ENCODE data around the gene IGFBP6. TPM values are rescaled to one million over a fixed set of nuclear protein-coding genes. Genes with fewer than 3 reads are reported as not detected.

IGFBP6 gene, protein sequence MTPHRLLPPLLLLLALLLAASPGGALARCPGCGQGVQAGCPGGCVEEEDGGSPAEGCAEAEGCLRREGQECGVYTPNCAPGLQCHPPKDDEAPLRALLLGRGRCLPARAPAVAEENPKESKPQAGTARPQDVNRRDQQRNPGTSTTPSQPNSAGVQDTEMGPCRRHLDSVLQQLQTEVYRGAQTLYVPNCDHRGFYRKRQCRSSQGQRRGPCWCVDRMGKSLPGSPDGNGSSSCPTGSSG
- total RNA-seq (2022; extraction: Qiagen RNA extraction; ENCODE audit: low read depth) = 148 to 244 TPM (median 232 TPM) in 5 replicates

DNA sequence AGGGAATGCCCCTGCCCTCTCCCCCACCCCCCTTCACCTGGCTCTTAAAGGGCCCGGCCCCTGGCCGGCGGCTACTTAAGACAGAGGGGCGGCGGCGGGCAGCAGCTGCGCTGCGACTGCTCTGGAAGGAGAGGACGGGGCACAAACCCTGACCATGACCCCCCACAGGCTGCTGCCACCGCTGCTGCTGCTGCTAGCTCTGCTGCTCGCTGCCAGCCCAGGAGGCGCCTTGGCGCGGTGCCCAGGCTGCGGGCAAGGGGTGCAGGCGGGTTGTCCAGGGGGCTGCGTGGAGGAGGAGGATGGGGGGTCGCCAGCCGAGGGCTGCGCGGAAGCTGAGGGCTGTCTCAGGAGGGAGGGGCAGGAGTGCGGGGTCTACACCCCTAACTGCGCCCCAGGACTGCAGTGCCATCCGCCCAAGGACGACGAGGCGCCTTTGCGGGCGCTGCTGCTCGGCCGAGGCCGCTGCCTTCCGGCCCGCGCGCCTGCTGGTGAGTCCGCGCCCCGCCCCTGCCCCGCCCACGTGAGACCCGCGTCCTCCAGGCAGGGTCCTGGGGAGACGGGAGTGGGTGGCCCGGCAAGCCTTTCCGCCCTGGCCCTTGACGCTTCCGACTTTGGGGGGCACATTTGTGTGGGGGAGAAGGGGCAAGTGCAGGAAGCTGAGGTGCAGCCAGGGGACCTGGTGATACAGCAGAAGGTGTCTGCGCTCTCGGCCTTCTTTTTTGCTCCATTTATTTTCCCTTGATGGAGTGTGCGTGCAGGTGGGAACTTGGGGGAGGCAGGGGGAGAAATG is at the start of gene IGFBP6:
Gene IGFBP6, plus strand, starts transcription at position 104 of the 790 bp plus-strand sequence. Its CDS starts 51 bp downstream, at position 155.

DNA sequence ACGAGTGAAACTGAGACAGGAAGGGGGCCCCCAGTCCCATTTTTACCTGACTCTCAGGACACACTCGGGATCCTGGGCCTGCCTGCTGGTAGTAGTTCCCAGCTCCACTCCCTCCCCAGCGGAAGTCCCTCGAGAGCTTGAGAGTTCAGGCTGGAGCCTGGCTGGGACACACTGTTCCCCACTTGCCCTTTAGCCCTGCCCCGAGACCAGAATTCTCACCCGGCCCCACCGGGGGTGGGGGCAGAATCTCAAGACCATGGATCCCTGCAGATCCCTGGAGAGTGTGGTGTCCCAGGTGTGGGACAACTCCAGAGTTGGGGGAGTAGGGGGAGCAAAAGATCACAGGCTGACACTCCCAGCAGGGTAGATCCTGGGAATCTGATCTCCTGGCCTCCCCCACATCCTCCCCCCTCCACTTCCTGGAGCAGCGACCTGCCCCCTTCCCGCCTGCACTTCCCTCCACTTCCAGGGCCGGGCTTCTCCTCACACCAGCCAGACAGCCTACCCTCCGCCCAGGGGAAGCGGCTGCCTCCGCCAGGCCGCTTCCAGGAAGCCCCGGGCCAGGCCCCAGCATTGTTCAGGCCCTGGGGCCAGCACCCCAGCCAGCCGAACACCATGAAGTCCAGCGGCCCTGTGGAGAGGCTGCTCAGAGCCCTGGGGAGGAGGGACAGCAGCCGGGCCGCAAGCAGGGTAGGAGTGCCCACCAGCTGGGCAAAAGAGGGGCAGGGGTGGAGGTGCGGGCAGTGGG is 47.7 kb upstream of the IGFBP6 start, which contains the start of gene TNS2:
Gene TNS2, plus strand, starts transcription at position 495 of the 748 bp plus-strand sequence. Its CDS starts 121 bp downstream, at position 616.

DNA sequence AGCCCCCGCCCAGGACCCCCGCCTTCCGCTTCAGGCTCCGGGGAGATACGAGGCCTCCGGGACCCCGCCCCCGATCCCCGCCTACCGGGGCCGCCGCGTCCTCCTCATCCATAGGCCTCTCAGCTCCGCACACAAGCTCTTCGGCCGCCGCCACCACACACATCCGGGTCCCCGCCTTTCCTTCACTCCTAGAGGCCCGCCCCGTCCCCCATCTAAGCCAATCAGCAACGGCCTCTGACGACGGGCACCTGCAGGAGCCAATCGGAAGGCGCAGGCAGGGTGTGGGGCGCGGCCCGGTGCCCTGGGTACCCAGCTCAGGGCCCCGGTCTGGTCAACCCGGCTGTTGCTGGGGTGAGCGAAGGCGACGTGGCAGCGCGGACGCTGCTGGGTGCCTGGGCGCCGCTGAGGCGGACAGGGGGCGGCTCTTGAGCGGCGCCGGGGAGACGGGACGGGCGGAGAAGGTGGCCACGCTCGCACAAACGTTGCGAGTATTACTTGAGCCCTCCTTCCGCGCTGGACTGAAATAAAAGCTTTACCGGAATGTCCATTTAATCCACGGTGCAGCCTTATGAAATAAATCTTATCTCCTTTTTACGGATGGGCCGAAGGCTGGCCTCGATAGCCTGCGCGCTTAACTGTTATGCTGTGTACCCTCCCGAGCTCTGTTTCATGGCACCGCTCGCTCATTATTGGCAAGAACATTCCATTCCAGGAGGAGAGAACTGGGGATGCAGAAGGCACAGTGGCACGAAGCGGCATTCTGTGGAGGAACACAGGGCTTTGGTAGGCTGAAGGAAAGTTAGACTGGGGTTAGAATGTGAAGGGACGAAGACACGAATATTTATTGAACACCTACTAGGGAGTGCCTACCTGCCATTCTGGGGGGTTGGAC is 18.0 kb upstream of the IGFBP6 start, which contains the start of gene SPRYD3:
Gene SPRYD3, minus strand, starts transcription at position 165 of the 892 bp plus-strand sequence. Its CDS starts 57 bp downstream, at position 108.

DNA sequence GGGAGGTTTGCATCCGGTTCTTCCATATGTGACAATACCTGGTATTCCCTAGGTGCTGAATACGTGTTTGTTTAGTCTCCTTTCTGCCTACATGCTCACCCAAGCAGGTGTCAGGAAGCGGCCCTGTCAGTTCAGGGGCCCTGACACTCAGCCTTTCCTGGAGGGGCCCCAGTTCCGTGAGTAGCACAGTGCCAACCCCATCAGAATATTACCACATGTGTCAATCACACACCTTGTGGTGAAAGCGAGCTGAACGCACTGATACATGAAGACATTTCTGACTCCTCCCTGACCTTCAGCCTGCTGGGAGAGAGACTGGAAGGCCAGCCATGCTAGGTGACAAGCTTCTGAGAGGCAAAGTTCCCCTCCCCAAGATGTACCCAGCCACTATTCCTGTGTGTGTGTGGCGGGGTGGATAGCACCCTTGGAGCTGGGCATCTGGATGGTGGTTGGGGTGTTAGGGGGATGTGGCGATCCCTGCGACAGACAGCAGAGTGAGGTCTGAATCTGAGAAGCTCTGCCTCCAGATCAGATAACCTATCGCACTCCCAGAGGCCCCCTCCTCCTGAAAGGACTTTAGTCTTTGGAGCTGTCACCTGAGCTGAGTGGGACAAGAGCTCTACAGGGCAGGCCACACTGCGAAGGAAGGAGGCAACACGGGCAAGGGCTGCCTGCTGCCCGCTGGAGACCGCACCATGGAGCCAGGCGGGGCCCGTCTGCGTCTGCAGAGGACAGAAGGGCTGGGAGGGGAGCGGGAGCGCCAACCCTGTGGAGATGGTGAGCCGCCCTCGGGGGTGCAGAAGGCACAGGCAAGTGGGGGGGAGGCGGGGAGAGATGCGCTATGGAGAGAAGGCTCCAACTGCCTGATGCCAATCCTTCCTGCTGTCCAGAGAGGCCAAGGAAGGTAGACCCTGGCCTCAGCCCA is 5.7 kb downstream of the IGFBP6 start, which contains the start of gene SOAT2:
Gene SOAT2, plus strand, starts transcription at position 604 of the 925 bp plus-strand sequence. Its CDS starts 92 bp downstream, at position 696.

Other genes starting within 250 kb of the IGFBP6 start
- gene KRT78, start 248.7 kb upstream of the IGFBP6 start, total RNA-seq (2022; extraction: Qiagen RNA extraction; ENCODE audit: low read depth) = 0.08 TPM in 1 of 5 replicates, not detected in the others
- gene KRT8, start 192.6 kb upstream of the IGFBP6 start, total RNA-seq (2022; extraction: Qiagen RNA extraction; ENCODE audit: low read depth) = 2,919 to 3,631 TPM (median 3,474 TPM) in 5 replicates
- gene KRT18, start 148.5 kb upstream of the IGFBP6 start, total RNA-seq (2022; extraction: Qiagen RNA extraction; ENCODE audit: low read depth) = 2,005 to 2,508 TPM (median 2,382 TPM) in 5 replicates
- 250 to 434 TPM (median 269 TPM) in 5 replicates for gene EIF4B, start 91.2 kb upstream of the IGFBP6 start, total RNA-seq (2022; extraction: Qiagen RNA extraction; ENCODE audit: low read depth)
- gene TNS2, start 47.6 kb upstream of the IGFBP6 start, total RNA-seq (2022; extraction: Qiagen RNA extraction; ENCODE audit: low read depth) = 10.0 to 20.4 TPM (median 17.8 TPM) in 5 replicates
- 32.4 to 37.0 TPM (median 36.1 TPM) in 5 replicates for gene SPRYD3, start 18.3 kb upstream of the IGFBP6 start, total RNA-seq (2022; extraction: Qiagen RNA extraction; ENCODE audit: low read depth)
- 0.15 to 0.29 TPM (median 0.23 TPM) in 5 replicates for gene SOAT2, start 5.8 kb downstream of the IGFBP6 start, total RNA-seq (2022; extraction: Qiagen RNA extraction; ENCODE audit: low read depth)
- gene ZNF740, start 83.1 kb downstream of the IGFBP6 start, total RNA-seq (2022; extraction: Qiagen RNA extraction; ENCODE audit: low read depth) = 14.0 to 18.9 TPM (median 16.7 TPM) in 5 replicates
- gene CSAD, start 83.3 kb downstream of the IGFBP6 start, total RNA-seq (2022; extraction: Qiagen RNA extraction; ENCODE audit: low read depth) = 4.7 to 6.9 TPM (median 5.4 TPM) in 5 replicates
- 0.23 to 0.59 TPM (median 0.45 TPM) in 5 replicates for gene ITGB7, start 109.6 kb downstream of the IGFBP6 start, total RNA-seq (2022; extraction: Qiagen RNA extraction; ENCODE audit: low read depth)
- gene RARG, start 134.5 kb downstream of the IGFBP6 start, total RNA-seq (2022; extraction: Qiagen RNA extraction; ENCODE audit: low read depth) = 22.0 to 29.7 TPM (median 26.0 TPM) in 5 replicates
- gene ESPL1, start 170.6 kb downstream of the IGFBP6 start, total RNA-seq (2022; extraction: Qiagen RNA extraction; ENCODE audit: low read depth) = 15.6 to 22.5 TPM (median 18.2 TPM) in 5 replicates
- 469 to 596 TPM (median 550 TPM) in 5 replicates for gene PFDN5, start 197.9 kb downstream of the IGFBP6 start, total RNA-seq (2022; extraction: Qiagen RNA extraction; ENCODE audit: low read depth)
- 74.9 to 114 TPM (median 93.0 TPM) in 5 replicates for gene MYG1, start 202.0 kb downstream of the IGFBP6 start, total RNA-seq (2022; extraction: Qiagen RNA extraction; ENCODE audit: low read depth)
- gene AAAS, start 223.9 kb downstream of the IGFBP6 start, total RNA-seq (2022; extraction: Qiagen RNA extraction; ENCODE audit: low read depth) = 73.4 to 84.3 TPM (median 77.9 TPM) in 5 replicates
- gene SP7, start 238.7 kb downstream of the IGFBP6 start, total RNA-seq (2022; extraction: Qiagen RNA extraction; ENCODE audit: low read depth) = not detected in 5 replicates

All from A549 treated with RU486 at 1 μM for 4 hours (cell line).